ENCODE measurements around the gene SLC4A2.

Gene SLC4A2

GRCh38 chr7:151080522-151081169 is 21.3 kb downstream of the SLC4A2 start, which contains the start of gene FASTK:
Gene FASTK, minus strand, starts transcription at chr7:151080809. Its CDS starts 43 bp downstream, at chr7:151080766.
- peaks cover 59% of the 10 kb centered on the region for H3K4me1 ChIP-seq (ENCODE audit: control insufficient read depth, insufficient read depth, low read length)
- H3K9me3 ChIP-seq (ENCODE audit: control insufficient read depth, low read length), result no peaks in the 10 kb centered on the region
- peak within 1 kb of the TSS; percentile 90 for H3K9ac ChIP-seq (ENCODE audit: low read length)
- no peaks in the 10 kb centered on the region for H3K27me3 ChIP-seq (ENCODE audit: control insufficient read depth, insufficient read depth, low read length)
- H3K4me3 ChIP-seq (ENCODE audit: low read length), result peak within 1 kb of the TSS; percentile 80
- no peaks in the 10 kb centered on the region for H3K36me3 ChIP-seq (ENCODE audit: control insufficient read depth, insufficient read depth, low read length)

- no peaks in the 10 kb centered on the region for H3K9me3 ChIP-seq (ENCODE audit: control insufficient read depth, low read length)
- peak overlapping the region; percentile 90 for H3K9ac ChIP-seq (ENCODE audit: low read length)
- H3K4me1 ChIP-seq (ENCODE audit: control insufficient read depth, insufficient read depth, low read length), result peaks cover 62% of the 10 kb centered on the region
- H3K36me3 ChIP-seq (ENCODE audit: control insufficient read depth, insufficient read depth, low read length), result no peaks in the 10 kb centered on the region
- no peaks in the 10 kb centered on the region for H3K27me3 ChIP-seq (ENCODE audit: control insufficient read depth, insufficient read depth, low read length)
- H3K4me3 ChIP-seq (ENCODE audit: low read length), result peak overlapping the region; percentile 24
Measured at GRCh38 chr7:151081170-151082101, 22.0 kb downstream of the SLC4A2 start.

GRCh38 chr7:151082141-151083070 is 23.0 kb downstream of the SLC4A2 start:
- Histone ChIP-seq H3K4me3 (ENCODE audit: low read length) (peak overlapping the region; percentile 97), H3K4me1 (ENCODE audit: control insufficient read depth, insufficient read depth, low read length) (peaks cover 61% of the 10 kb centered on the region), H3K9ac (ENCODE audit: low read length) (peak overlapping the region; percentile 90), H3K9me3 (ENCODE audit: control insufficient read depth, low read length) (no peaks in the 10 kb centered on the region), H3K27me3 (ENCODE audit: control insufficient read depth, insufficient read depth, low read length) (no peaks in the 10 kb centered on the region), H3K36me3 (ENCODE audit: control insufficient read depth, insufficient read depth, low read length) (no peaks in the 10 kb centered on the region)

- Histone ChIP-seq H3K4me3 (ENCODE audit: low read length) (peak within 1 kb of the TSS; percentile 97), H3K27me3 (ENCODE audit: control insufficient read depth, insufficient read depth, low read length) (peaks cover 4% of the 10 kb centered on the region), H3K36me3 (ENCODE audit: control insufficient read depth, insufficient read depth, low read length) (no peaks in the 10 kb centered on the region), H3K4me1 (ENCODE audit: control insufficient read depth, insufficient read depth, low read length) (peaks cover 61% of the 10 kb centered on the region), H3K9me3 (ENCODE audit: control insufficient read depth, low read length) (no peaks in the 10 kb centered on the region), H3K9ac (ENCODE audit: low read length) (peak within 1 kb of the TSS; percentile 90)
Measured at GRCh38 chr7:151083071-151083823, 23.9 kb downstream of the SLC4A2 start, which contains the start of gene TMUB1. Gene TMUB1, minus strand, starts transcription at chr7:151083493. Its CDS starts 930 bp downstream, at chr7:151082563.

GRCh38 chr7:151083824-151084160 is 24.4 kb downstream of the SLC4A2 start:
- no peak overlapping the region for H3K9ac ChIP-seq (ENCODE audit: low read length)

GRCh38 chr7:151085329-151085690 is 25.9 kb downstream of the SLC4A2 start:
- no peaks in the 10 kb centered on the region for H3K9me3 ChIP-seq (ENCODE audit: control insufficient read depth, low read length)
- no peaks in the 10 kb centered on the region for H3K36me3 ChIP-seq (ENCODE audit: control insufficient read depth, insufficient read depth, low read length)
- peak overlapping the region; percentile 8 for H3K9ac ChIP-seq (ENCODE audit: low read length)
- peaks cover 4% of the 10 kb centered on the region for H3K27me3 ChIP-seq (ENCODE audit: control insufficient read depth, insufficient read depth, low read length)
- no peak overlapping the region for H3K4me3 ChIP-seq (ENCODE audit: low read length)
- H3K4me1 ChIP-seq (ENCODE audit: control insufficient read depth, insufficient read depth, low read length), result peaks cover 70% of the 10 kb centered on the region

More at GRCh38 chr7:151083824-151084160, 24.4 kb downstream of the SLC4A2 start:
- H3K4me1 ChIP-seq (ENCODE audit: control insufficient read depth, insufficient read depth, low read length), result peaks cover 67% of the 10 kb centered on the region
- peak overlapping the region; percentile 97 for H3K4me3 ChIP-seq (ENCODE audit: low read length)
- no peaks in the 10 kb centered on the region for H3K9me3 ChIP-seq (ENCODE audit: control insufficient read depth, low read length)
- H3K36me3 ChIP-seq (ENCODE audit: control insufficient read depth, insufficient read depth, low read length), result no peaks in the 10 kb centered on the region
- H3K27me3 ChIP-seq (ENCODE audit: control insufficient read depth, insufficient read depth, low read length), result peaks cover 4% of the 10 kb centered on the region

GRCh38 chr7:151085691-151086620 is 26.6 kb downstream of the SLC4A2 start, which contains the start of gene AGAP3:
Gene AGAP3, plus strand, starts transcription at chr7:151086475. Its CDS starts 267 bp downstream, at chr7:151086742.
- Histone ChIP-seq H3K4me3 (ENCODE audit: low read length) (peak within 1 kb of the TSS; percentile 46), H3K9ac (ENCODE audit: low read length) (peak within 1 kb of the TSS; percentile 75), H3K4me1 (ENCODE audit: control insufficient read depth, insufficient read depth, low read length) (peaks cover 68% of the 10 kb centered on the region)

GRCh38 chr7:151086802-151087244 is 27.4 kb downstream of the SLC4A2 start:
- peak overlapping the region; percentile 46 for H3K4me3 ChIP-seq (ENCODE audit: low read length)
- no peaks in the 10 kb centered on the region for H3K36me3 ChIP-seq (ENCODE audit: control insufficient read depth, insufficient read depth, low read length)
- H3K27me3 ChIP-seq (ENCODE audit: control insufficient read depth, insufficient read depth, low read length), result peaks cover 4% of the 10 kb centered on the region
- peak overlapping the region; percentile 75 for H3K9ac ChIP-seq (ENCODE audit: low read length)
- H3K9me3 ChIP-seq (ENCODE audit: control insufficient read depth, low read length), result no peaks in the 10 kb centered on the region
- H3K4me1 ChIP-seq (ENCODE audit: control insufficient read depth, insufficient read depth, low read length), result peaks cover 60% of the 10 kb centered on the region

More at GRCh38 chr7:151085691-151086620, 26.6 kb downstream of the SLC4A2 start, which contains the start of gene AGAP3:
- Histone ChIP-seq H3K36me3 (ENCODE audit: control insufficient read depth, insufficient read depth, low read length) (no peaks in the 10 kb centered on the region), H3K9me3 (ENCODE audit: control insufficient read depth, low read length) (no peaks in the 10 kb centered on the region), H3K27me3 (ENCODE audit: control insufficient read depth, insufficient read depth, low read length) (peaks cover 4% of the 10 kb centered on the region)

GRCh38 chr7:151087245-151088018 is 28.0 kb downstream of the SLC4A2 start:
- Histone ChIP-seq H3K4me3 (ENCODE audit: low read length) (peak overlapping the region; percentile 66), H3K9ac (ENCODE audit: low read length) (peak overlapping the region; percentile 75), H3K36me3 (ENCODE audit: control insufficient read depth, insufficient read depth, low read length) (no peaks in the 10 kb centered on the region), H3K9me3 (ENCODE audit: control insufficient read depth, low read length) (no peaks in the 10 kb centered on the region), H3K4me1 (ENCODE audit: control insufficient read depth, insufficient read depth, low read length) (peaks cover 54% of the 10 kb centered on the region), H3K27me3 (ENCODE audit: control insufficient read depth, insufficient read depth, low read length) (peaks cover 4% of the 10 kb centered on the region)
